Right ventricle myocardium superior (tissue), 1 donor: ENCODE data around the gene GTF2I. TPM values are rescaled to one million over a fixed set of nuclear protein-coding genes. Genes with fewer than 3 reads are reported as not detected.
A peak's percentile ranks its signal among the peaks of the same experiment; 100 is the strongest.
"Not testable (repeated sequence)": the region's sequence is repeated elsewhere in the genome, so short reads cannot be mapped to it uniquely, and the experiment has no call there.

Experiments
- ATAC-seq: fragments of 200-7000 bp; cut with Tn5 transposase; one replicate; pipeline ENCODE4 v1.9.1; 2020; ENCODE audit warnings: mild to moderate bottlenecking; ENCODE audit not compliant: poor library complexity
- DNase-seq: peaks from one replicate; pipeline ENCODE4 v3.0.0-alpha.2; 2020
- intact Hi-C: fragments of 100-400 bp; cut with DNase I; formaldehyde crosslinking; loops from one replicate; pipeline ENCODE4 v1.11.2; 2022
- long read RNA-seq: library from polyadenylated mRNA; unstranded; transcript quantifications from one replicate; pipeline ENCODE4 v2.0.0, GENCODE V29; 2021
- total RNA-seq: library from RNA; stranded (reverse); fragmentation: NEBNext Ultra II Directional; extraction: Animal tissue kit (Norgen Biotek cat#: 25700); gene quantifications from one replicate; pipeline ENCODE4 v1.2.1, GENCODE V29; 2021
- donor health status: DM: no; HTN: yes; CAD: no; lungs with severe emphysema.

GTF2I gene
- 117 TPM for total RNA-seq
- long read RNA-seq, full-length matches to known transcripts, result 31 of 91 reads
- long read RNA-seq, partial matches to known transcripts, result 54 of 91 reads
- long read RNA-seq, other reads (novel, unspliced or antisense), result 6 of 91 reads

DNA sequence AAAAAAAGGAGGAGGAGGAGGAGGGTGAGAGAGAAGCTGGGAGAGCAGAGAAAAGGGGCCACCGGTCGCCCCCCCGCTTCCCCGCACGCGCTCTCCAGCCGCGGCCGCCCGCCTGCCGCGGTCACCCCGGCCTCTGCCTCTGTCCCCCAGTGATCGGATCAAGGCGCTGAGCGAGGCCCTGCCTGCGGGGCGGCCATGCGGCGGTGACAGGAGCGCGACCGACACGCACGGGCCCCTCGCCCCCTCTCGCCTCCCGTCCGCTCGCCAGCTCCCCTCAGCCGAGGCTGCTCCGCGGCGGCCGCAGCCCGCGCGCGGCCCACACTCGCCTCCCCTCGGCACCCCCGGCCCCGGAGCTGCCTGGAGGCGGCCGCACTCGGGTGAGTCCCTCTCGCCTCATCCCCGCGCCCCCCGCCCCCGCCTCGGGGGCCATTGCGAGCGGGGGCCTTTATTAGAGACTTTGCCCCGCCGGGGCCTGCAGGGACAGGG is at the start of gene GTF2I:
TSS of gene GTF2I (plus strand) at position 27 of the 486 bp plus-strand sequence. CDS start 31,411 bp downstream, outside the sequence.
- intact Hi-C loops, result no loop called here
- ATAC-seq, result peak; percentile 43
- no peak for DNase-seq

DNA sequence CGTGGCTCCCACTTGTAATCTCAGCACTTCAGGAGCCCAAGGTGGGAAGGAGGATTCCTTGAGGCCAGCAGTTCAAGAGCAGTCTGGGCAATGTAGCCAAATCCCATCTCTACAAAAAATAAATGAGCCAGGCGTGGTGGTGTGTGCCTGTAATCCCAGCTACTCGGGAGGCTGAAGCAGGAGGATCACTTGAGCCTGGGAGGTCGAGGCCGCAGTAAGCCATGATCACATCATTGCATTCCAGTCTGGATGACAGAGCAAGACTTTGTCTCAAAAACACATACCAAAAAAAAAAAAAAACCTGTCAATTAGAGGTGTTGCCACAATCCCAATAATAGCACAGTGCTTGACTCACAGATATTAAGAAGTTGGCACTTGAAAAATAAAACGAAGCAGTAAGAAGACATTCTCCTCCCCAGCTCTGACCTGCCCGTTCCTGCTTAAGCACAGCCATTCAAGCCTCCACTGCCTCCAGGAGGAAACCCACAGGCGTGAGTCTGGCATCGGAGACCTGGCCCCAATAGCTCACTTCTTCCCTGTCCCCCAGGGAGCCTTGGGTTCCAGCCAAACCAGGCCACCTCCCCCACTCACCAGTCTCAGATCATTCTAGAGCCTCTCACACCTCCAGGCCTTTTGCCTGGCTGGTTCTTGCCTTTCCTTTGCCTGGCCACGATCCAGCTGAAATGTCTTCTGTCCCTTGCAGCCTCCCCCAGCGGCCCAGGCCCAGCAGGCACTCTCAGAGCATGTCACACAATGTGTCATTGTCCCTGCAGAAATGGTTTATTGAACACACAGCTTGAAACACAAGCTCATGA is 45.3 kb upstream of the GTF2I start:
- DNase-seq (no peak), ATAC-seq (peak; percentile 58)
- intact Hi-C loops, result no loop called here

DNA sequence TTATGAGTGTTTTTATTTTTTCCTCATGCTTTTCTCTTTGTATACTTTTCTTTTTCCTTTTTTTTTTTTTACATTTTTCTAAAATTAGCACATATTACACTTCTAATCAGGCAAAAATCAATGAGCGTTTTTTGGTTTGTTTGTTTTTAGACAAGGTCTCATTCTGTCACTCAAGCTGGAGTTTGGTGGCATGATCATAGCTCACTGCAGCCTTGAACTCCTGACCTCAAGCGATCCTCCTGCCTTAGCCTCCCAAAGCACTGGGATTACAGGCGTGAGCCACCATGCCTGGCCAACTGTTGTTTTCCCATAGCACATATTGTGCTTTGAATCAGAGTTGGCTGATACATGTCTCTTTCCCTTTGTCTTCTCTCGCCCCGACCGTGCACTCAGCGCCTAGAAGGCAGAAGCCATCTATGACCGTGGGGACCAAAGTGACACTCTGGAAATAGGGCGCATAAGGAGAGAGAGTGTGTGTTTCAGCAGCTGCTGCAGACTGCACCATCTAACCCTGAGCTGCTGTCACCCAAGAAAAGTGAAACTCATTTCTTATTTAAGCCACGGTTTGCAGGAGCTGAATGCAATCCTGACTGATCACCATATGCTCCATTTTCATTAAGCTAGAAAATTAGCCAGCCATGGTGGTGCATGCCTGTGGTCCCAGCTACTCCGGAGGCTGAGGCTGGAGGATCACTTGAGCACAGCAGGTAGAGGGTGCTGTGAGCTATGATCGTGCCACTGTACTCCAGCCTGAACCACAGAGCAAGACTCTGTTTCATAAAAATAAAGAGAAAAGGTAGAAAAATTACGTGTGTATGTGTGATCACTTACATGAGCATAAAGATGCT is 41.4 kb upstream of the GTF2I start:
- DNase-seq (no peak), ATAC-seq (no peak)
- intact Hi-C loops, result no loop called here

DNA sequence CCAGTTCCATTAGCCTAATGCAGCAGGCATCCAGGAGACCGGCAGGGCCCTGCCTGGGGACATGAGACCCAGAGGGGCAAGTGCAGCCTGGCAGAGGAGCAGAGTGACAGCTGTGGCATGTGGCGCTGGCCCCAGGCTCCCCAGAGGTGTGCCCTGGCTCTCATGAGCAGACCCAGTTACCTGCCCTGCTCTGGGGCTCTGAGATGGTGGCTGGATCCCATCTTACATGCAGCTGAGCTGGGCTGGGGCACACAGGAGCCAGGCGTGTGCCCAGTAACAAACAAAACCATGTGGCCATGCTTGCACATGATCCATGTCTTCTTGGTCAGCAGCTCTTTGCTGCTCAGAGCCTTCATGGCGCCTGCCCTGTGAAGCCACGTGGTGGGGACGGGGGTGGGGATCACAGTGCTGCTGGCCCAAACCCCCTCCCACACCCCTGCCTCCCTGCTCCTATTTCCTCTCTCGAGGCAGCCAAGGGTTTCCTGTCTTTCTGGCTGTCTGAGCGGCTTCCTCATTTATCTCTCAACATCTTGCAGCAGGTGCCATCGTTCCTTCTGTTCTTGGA is 40.3 kb upstream of the GTF2I start:
- DNase-seq (peak; percentile 56), ATAC-seq (peak; percentile 41)
- intact Hi-C loops, result no loop called here

DNA sequence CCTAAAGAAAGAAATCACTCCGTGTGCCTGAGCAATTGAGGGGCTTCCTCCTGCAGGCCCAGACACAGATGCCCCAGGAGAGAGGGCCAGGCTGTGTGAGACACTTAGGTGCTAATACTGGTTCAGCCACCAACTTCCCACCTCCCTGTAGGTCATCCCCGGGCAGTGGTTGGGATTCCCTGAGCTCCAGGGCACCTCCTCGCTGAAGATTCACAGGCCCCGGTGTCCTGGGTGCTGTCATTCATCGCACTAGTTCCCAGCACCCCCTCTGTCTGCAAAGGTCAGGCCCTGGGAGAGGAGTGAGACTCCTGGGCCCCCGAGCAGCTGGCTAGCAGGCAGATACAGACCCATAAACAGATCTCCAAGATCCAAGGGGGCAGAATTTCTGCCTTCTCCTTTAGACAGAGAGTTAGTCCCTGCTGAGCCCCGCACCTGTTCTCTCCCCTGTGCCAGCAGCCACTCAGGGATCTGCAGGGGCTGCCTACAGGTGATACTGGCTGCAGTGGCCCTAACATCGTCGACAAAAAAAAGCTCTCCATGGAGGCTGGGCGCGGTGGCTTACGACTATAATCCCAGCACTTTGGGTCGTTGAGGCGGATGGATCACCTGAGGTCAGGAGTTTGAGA is 38.2 kb upstream of the GTF2I start:
- ATAC-seq, result no peak
- DNase-seq, result no peak
- intact Hi-C loops, result no loop called here

DNA sequence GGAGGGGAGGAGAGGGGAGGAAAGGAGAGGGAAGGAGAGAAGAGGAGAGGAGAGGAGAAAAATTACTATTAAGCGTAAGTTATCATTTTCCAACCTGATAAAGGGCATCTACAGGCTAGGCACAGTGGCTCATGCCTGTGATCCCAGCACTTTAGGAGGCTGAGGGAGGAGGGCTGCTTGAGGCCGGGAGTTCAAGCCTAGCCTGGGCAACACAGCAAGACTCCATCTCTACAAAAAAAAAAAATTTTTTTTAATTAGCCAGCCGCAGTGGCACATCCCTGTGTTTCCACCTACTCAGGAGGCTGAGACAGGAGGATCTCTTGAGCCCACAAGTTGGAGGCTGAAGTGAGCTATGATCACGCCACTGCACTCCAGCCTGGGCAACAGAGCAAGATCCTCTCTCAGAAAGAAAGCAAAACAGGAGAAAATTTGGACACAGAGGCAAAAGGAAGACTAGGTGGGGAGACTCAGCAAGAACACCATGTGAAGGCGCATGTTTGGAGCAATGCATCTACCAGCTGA is 35.2 kb upstream of the GTF2I start:
- ATAC-seq, result no peak
- intact Hi-C loops, result no loop called here
- DNase-seq, result no peak

DNA sequence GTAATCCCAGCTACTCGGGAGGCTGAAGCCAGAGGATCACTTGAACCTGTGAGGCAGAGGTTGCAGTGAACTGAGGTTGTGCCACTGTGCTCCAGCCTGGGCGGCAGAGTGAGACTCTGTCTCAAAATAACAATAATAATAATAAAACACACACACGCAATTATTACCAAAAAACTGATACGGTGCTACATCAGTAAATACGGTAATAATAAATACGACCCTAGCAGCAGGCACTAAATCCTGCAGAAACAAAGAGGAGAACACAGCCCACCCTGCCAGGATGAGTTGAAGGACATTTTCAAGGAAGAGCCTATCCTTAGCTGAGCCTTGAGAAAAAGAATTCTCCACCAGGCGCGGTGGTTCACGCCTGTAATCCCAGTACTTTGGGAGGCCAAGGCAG is 34.4 kb upstream of the GTF2I start:
- intact Hi-C loops, result no loop called here
- no peak for ATAC-seq
- no peak for DNase-seq

DNA sequence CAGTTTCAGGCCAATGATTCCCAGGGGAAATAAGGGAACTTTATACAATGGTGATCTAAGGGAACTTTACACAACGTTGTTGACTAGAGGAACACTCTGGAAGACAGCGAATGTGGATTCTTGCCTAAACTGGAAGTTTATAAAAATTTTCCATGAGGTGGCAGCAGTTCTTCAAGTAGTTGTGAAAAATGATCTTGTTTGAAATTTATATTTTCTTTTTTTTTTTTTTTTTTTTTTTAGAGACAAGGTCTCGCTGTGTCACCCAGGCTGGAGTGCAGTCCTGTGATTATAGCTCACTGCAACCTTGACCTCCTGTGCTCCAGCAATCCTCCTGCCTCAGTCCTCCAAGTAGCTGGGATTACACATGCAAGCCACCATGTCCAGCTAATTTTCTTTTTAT is 32.1 kb upstream of the GTF2I start:
- DNase-seq (no peak), ATAC-seq (peak; percentile 50)
- intact Hi-C loops, result no loop called here

DNA sequence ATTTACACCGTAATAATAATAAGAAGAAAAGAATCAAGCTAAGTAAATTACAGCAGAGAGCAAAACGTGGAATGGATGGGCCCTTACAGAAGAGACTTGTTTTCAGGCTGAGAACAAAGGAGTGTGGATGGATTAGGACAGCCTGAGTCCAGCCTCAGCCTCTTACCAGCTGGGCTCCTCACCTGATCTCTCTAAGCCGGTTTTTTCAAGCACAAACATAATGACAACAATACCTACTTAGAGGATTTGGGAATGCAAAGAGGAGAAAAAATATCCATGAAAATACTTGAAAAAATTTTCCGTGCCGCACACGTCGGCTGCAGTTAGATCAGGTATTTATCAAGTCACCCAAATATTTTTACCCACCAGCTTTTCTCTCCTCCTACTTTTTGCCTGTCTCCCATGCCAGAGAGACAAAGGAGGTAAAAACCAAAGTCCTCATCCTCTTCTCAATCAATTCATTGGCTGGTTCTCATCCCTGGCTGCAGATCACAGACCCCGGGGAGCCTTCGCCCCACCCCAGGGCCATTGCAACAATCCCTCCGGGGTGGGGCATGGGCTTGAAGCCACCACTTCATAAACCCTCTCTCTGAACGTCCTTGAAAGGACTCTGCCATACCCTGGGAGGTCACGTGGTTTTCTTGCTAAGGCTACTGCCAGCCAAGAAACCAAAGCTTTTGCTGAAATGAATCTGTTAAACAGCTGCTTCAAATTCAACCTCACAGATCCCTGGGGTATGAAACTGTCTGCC is 29.7 kb upstream of the GTF2I start:
- DNase-seq (peak; percentile 48), ATAC-seq (peak; percentile 85)
- intact Hi-C loops, result no loop called here

DNA sequence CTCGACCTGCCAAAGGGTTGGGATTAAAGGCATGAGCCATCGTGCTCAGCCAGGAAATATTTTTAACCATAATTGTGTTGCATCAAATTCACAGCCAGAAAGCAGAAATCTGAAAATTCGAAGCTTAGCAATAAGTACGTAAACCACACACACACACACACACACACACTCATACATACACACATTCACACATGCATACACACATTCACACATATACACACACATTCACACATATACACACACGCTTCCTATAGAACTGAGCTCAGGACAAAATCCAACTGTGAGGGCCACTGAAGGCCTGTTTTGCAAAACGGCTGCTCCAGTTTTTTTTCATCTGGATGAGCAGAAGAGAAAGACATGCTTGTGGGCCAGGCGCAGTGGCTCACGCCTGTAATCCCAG is 25.0 kb upstream of the GTF2I start:
- no peak for DNase-seq
- intact Hi-C loops, result no loop called here

DNA sequence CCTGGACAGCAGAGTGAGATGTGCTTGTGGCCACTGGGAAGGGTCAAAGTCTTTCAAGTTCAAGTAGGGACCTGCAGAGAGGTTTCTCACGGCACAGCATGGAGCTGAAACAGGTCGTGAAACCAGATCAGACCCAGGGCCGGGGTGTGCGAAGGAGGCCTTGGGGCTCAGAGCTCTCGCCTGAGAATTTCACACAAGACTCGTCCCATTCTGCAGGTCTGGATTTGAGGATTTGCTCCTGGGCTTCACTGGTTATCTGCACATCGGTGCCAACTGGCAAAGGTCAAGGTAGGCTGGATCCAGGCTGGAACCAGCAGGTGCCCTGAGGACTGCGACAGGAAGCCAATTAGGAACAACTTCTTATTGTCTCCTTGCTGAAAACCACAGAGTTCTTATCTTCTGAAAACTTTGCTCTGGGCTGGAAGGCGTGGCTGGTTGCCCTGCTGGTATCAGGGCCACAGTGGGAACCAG is 24.0 kb upstream of the GTF2I start:
- DNase-seq (no peak), ATAC-seq (no peak)
- intact Hi-C loops, result no loop called here

More for the DNA sequence above, 25.0 kb upstream of the GTF2I start:
- no peak for ATAC-seq

DNA sequence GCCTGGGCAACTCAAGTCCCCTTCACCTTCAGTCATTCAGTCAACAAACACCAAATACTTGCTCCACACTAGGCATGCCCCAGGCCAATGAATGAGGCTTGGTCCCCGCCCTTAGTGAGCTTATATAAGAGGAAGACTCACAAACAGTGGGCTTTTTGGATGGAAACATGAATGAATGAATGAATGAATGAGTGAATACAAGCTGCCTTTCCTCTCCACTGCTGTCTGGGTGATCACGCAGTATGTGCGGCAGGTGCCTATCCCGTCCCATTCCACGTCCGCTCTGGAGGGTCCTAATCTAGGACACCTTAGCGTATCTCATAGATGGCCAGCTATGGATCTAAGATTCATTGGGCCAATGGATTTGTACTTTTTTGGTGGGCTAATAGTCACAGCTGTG is 19.8 kb upstream of the GTF2I start:
- DNase-seq (no peak), ATAC-seq (no peak)
- intact Hi-C loops, result no loop called here

DNA sequence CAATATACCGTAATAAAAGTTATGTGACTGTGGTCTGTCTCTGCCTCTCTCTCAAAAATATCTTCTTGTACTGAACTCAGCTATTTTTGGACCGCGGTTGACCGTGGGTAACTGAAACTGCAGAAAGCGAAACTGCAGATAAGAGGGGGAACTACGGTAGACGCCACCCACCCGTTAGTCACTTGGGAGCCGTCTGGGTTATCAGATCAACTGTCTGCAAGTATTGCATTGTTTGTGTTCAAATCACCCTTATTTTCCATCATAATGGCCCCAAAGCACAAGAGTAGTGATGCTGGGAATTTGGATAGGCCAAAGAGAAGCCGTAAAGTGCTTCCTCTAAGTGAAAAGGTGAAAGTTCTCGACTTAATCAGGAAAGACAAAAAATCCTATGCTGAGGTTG is 7.5 kb upstream of the GTF2I start:
- peak; percentile 84 for ATAC-seq
- intact Hi-C loops, result not testable (repeated sequence)

DNA sequence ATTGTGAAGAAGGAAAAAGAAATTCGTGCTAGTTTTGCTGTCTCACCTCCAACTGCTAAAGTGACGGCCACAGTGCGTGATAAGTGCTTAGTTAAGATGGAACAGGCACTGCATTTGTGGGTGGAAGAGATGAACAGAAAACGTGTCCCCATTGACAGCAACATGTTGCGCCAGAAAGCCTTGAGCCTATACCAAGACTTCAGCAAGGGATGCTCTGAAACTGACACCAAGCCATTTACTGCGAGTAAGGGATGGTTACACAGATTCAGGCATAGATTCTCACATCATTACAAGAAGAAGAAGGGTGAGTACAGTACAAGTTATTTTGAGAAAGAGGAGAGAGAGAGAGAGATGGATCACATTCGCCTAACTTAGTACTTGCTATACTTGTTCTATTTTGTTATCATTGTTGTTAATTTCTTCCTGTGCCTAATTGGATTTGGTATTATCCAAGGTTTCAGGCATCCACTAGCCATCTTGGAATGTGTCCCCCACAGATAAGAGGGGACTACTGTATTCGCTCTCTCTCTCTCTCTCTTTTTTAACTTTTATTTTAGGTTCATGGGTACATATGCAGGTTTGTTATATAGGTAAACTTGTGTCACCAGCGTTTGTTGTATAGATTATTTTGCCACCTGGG is 6.9 kb upstream of the GTF2I start:
- intact Hi-C loops, DNase-seq: not testable (repeated sequence)
- peak; percentile 39 for ATAC-seq

More for the DNA sequence above, 7.5 kb upstream of the GTF2I start:
- not testable (repeated sequence) for DNase-seq

DNA sequence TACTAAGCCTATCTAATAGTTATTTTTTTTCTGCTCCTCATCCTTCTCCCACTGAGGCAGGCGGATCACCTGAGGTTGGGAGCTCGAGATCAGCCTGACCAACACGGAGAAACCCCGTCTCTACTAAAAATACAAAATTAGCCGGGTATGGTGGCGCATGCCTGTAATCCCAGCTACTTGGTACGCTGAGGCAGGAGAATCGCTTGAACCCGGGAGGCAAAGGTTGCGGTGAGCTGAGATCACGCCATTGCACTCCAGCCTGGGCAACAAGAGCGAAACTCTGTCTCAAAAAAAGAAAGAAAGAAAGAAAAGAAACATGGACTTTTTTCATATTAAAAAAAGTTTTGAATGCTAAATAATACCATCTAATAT is 6.4 kb upstream of the GTF2I start:
- DNase-seq, ATAC-seq, intact Hi-C loops: not testable (repeated sequence)

DNA sequence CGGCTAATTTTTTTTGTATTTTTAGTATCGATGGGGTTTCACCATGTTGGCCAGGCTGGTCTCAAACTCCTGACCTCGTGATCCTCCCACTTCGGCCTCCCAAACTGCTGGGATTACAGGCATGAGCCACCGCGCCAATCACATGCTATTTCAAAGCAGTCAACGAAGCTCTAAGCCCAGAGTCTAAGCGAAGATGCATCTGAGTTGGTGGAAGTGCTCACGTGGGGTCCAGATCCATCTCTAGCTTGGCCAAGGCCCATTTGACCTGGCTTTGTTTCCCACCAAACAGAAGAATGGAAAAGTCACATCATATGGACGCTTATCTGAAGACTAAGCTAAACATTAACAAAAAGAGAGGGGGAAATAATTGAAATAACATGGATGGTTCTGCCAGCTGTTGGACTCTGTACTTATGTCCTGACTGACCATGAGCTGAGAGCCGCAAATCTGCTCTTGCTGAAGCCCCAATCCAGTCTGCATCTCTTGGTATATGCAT is 3.8 kb upstream of the GTF2I start:
- ATAC-seq, result no peak
- intact Hi-C loops, result no loop called here
- no peak for DNase-seq

DNA sequence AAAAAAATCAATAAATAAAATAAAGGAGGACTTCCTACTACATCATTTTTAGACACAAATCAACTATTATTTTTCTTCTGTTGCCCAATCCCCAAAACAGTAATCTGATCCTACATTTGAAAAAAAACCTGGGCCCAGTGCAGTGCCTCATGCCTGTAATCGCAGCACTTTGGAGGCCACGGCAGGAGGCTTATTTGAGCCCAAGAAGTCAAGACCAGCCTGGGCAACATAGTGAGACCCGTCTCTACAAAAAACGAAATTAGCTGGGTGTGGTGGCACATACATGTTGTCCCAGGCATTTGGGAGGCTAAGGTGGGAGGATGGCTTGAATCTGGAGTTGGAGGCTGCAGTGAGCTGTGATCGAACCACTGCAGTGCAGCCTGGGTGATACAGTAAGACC is 2.7 kb upstream of the GTF2I start:
- DNase-seq, result no peak
- intact Hi-C loops, result no loop called here
- ATAC-seq, result no peak
